A673 (cell line): ENCODE results near the gene ODAD4.

ENCODE experiments used
- EZH2 ChIP-seq: fragments of 200-600 bp; sonication (generic); IDR thresholded peaks from 2 replicates; pipeline ENCODE4 v1.6.1; 2017; ENCODE audit warnings: borderline replicate concordance, low read depth, mild to moderate bottlenecking, mixed read lengths, antibody characterized with exemption, low read length; ENCODE audit not compliant: poor library complexity, severe bottlenecking
- TF ChIP-seq, protein P1 (sequence below): fragments of 300-800, 200-600 bp; sonication (generic); conservative IDR thresholded peaks from 2 replicates; pipeline ENCODE4 v1.5.1; 2017; ENCODE audit warnings: low read depth, mild to moderate bottlenecking, antibody characterized with exemption, low read length, moderate library complexity, mixed read lengths

DNA sequence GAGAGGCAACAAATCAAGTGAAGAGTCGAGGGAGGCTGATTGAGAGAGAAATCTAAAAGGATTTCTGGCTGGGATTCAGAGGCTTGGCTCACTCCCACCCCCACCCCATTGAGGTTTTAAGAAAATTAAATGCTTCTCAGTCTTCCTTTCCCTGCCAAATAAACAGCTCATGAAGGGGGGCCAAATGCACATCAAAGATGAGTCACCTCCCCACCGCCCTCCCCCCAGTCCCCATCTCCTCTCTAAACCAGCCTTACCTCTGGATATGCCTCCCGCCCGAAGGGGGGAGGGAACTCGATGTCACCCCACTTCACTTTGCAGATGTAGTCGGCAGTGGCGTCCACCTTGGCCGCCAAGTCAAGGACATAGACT is 23.2 kb upstream of the ODAD4 start:
- TF ChIP-seq EZH2: no peak
- TF ChIP-seq, protein P1, sequence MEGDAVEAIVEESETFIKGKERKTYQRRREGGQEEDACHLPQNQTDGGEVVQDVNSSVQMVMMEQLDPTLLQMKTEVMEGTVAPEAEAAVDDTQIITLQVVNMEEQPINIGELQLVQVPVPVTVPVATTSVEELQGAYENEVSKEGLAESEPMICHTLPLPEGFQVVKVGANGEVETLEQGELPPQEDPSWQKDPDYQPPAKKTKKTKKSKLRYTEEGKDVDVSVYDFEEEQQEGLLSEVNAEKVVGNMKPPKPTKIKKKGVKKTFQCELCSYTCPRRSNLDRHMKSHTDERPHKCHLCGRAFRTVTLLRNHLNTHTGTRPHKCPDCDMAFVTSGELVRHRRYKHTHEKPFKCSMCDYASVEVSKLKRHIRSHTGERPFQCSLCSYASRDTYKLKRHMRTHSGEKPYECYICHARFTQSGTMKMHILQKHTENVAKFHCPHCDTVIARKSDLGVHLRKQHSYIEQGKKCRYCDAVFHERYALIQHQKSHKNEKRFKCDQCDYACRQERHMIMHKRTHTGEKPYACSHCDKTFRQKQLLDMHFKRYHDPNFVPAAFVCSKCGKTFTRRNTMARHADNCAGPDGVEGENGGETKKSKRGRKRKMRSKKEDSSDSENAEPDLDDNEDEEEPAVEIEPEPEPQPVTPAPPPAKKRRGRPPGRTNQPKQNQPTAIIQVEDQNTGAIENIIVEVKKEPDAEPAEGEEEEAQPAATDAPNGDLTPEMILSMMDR: no peak
